HCT116 (cell line): ENCODE results near the gene MAML2. TPM values are rescaled to one million over a fixed set of nuclear protein-coding genes. Genes with fewer than 3 reads are reported as not detected.

ENCODE experiments used
- ATAC-seq: fragments of 200-7000 bp; cut with Tn5 transposase; 2 replicates; pipeline ENCODE4 v1.9.1; 2020; ENCODE audit warnings: mild to moderate bottlenecking, moderate library complexity
- BruUV-seq: library from RNA; stranded (reverse); fragments of 400-500 nt; replicated peaks from 2 replicates; lab custom pipeline; 2021; lab: Mats Ljungman, UMichigan
- CTCF ChIA-PET: fragments of 300-600 bp; sonication (Branson Sonifier 250); formaldehyde crosslinking; loops from one replicate; lab custom pipeline; 2021; ENCODE audit warnings: antibody characterized with exemption; lab: Charles Lee
- POLR2A ChIA-PET: fragments of 300-600, 350-600 bp; sonication (Branson Sonifier 250); formaldehyde crosslinking; loops from one replicate; lab custom pipeline; 2021; ENCODE audit warnings: antibody characterized with exemption; lab: Charles Lee
- RAD21 ChIA-PET, 2 experiments: fragments of 300-600 bp; sonication (Branson Sonifier 250); formaldehyde crosslinking; loops; one replicate each; lab custom pipeline; 2023; ENCODE audit warnings: low total read pairs in 2 of 2; ENCODE audit not compliant: uncharacterized antibody in 2 of 2, unreplicated experiment in 2 of 2, low non-redundant PET in 1 of 2; lab: Charles Lee
- DNase-seq: peaks from one replicate; pipeline ENCODE4 v3.0.0-alpha.2; 2010; ENCODE audit warnings: low read depth, low spot score
- H2AFZ ChIP-seq: fragments of 200-600 bp; shearing (Covaris generic), sonication (generic); 2 replicates; pipeline ENCODE4 v1.6.1; 2017; ENCODE audit warnings: low read depth, mixed run types, mixed read lengths, antibody characterized with exemption, low read length; ENCODE audit not compliant: poor library complexity, severe bottlenecking
- H3K27ac ChIP-seq: 2 replicates; pipeline ENCODE4 v1.5.1; 2012; ENCODE audit warnings: low read depth, low read length
- H3K27me3 ChIP-seq: fragments of 200-600 bp; sonication (generic); 2 replicates; pipeline ENCODE4 v1.6.1; 2016; ENCODE audit warnings: mixed run types, low read length, mixed read lengths; ENCODE audit not compliant: insufficient read depth
- H3K36me3 ChIP-seq, 2 experiments: fragments of 200-500 bp in 1 of 2; fragments of 200-600 bp in 1 of 2; sonication (Bioruptor generic) in 1 of 2; sonication (generic) in 1 of 2; 2 replicates each; pipeline versions ENCODE4 v1.5.1 to v1.6.1; 2014 to 2016; ENCODE audit warnings: low read length in 2 of 2, inconsistent platforms in 1 of 2, mixed read lengths in 1 of 2, mixed run types in 1 of 2; ENCODE audit not compliant: insufficient read depth in 2 of 2, control insufficient read depth in 1 of 2
- H3K4me1 ChIP-seq, 2 experiments: fragments of 200-600 bp in 1 of 2; sonication (generic) in 1 of 2; 2 replicates each; pipeline versions ENCODE4 v1.5.1 to v1.6.1; 2012 to 2017; ENCODE audit warnings: low read length in 2 of 2, inconsistent platforms in 1 of 2, mild to moderate bottlenecking in 1 of 2, mixed read lengths in 1 of 2, mixed run types in 1 of 2, moderate library complexity in 1 of 2; ENCODE audit not compliant: insufficient read depth in 2 of 2, control insufficient read depth in 1 of 2
- H3K4me2 ChIP-seq: fragments of 200-600 bp; sonication (generic); 2 replicates; pipeline ENCODE4 v1.6.1; 2017; ENCODE audit warnings: mixed run types, low read length, mixed read lengths
- H3K4me3 ChIP-seq, 2 experiments: fragments of 200-600 bp in 1 of 2; sonication (generic) in 1 of 2; replicated peaks in 1 of 2; 2 replicates each; pipeline ENCODE4 v1.5.1; 2011 to 2016; ENCODE audit warnings: low read length in 2 of 2, control low read depth in 1 of 2, low read depth in 1 of 2, mild to moderate bottlenecking in 1 of 2, mixed read lengths in 1 of 2, mixed run types in 1 of 2
- H3K79me2 ChIP-seq: fragments of 200-600 bp; sonication (generic); 2 replicates; pipeline ENCODE4 v1.6.1; 2017; ENCODE audit warnings: mild to moderate bottlenecking, mixed run types, low read length, moderate library complexity, mixed read lengths; ENCODE audit not compliant: insufficient read depth
- H3K9ac ChIP-seq: fragments of 200-600 bp; sonication (generic); 2 replicates; pipeline ENCODE4 v1.6.1; 2016; ENCODE audit warnings: low read length, mixed read lengths
- H3K9me2 ChIP-seq: fragments of 200-600 bp; sonication (generic), shearing (Covaris generic); 2 replicates; pipeline ENCODE4 v1.6.1; 2017; ENCODE audit warnings: mixed run types, mild to moderate bottlenecking, moderate library complexity; ENCODE audit not compliant: insufficient read depth
- H3K9me3 ChIP-seq, 2 experiments: fragments of 200-500 bp in 1 of 2; fragments of 200-600 bp in 1 of 2; sonication (Bioruptor generic) in 1 of 2; sonication (generic) in 1 of 2; 2 replicates each; pipeline ENCODE4 v1.6.1; 2014 to 2017; ENCODE audit warnings: low read length in 2 of 2, mixed read lengths in 2 of 2, inconsistent platforms in 1 of 2, low read depth in 1 of 2, mild to moderate bottlenecking in 1 of 2, mixed run types in 1 of 2, moderate library complexity in 1 of 2; ENCODE audit not compliant: control insufficient read depth in 1 of 2, insufficient read depth in 1 of 2
- H4K20me1 ChIP-seq: fragments of 200-600 bp; sonication (generic), shearing (Covaris generic); 2 replicates; pipeline ENCODE4 v1.6.1; 2017; ENCODE audit warnings: mixed run types, mild to moderate bottlenecking, moderate library complexity; ENCODE audit not compliant: insufficient read depth
- CBX3 ChIP-seq: IDR thresholded peaks from 2 replicates; pipeline ENCODE4 v1.6.1; 2012; ENCODE audit warnings: low read depth
- CEBPB ChIP-seq: IDR thresholded peaks from 2 replicates; pipeline ENCODE4 v1.6.1; 2012; ENCODE audit warnings: low read depth
- EGR1 ChIP-seq: IDR thresholded peaks from 2 replicates; pipeline ENCODE4 v1.6.1; 2012; ENCODE audit warnings: low read depth
- EZH2 ChIP-seq: fragments of 200-600 bp; sonication (generic); IDR thresholded peaks from 2 replicates; pipeline ENCODE4 v1.6.1; 2017; ENCODE audit warnings: antibody characterized with exemption, mixed run types
- EZH2phosphoT487 ChIP-seq: fragments of 200-600 bp; IDR thresholded peaks from 2 replicates; pipeline ENCODE4 v1.6.1; 2018; ENCODE audit warnings: antibody characterized with exemption, borderline replicate concordance
- JUND ChIP-seq: IDR thresholded peaks from 2 replicates; pipeline ENCODE4 v1.6.1; 2012
- POLR2AphosphoS5 ChIP-seq: IDR thresholded peaks from 2 replicates; pipeline ENCODE4 v1.6.1; 2011; ENCODE audit warnings: mild to moderate bottlenecking, low read depth, low read length, moderate library complexity
- RAD21 ChIP-seq: IDR thresholded peaks from 2 replicates; pipeline ENCODE4 v1.6.1; 2012; ENCODE audit warnings: low read depth, mild to moderate bottlenecking
- SIN3A ChIP-seq: IDR thresholded peaks from 2 replicates; pipeline ENCODE4 v1.6.1; 2012; ENCODE audit warnings: low read depth
- SRF ChIP-seq: IDR thresholded peaks from 2 replicates; pipeline ENCODE4 v1.6.1; 2012; ENCODE audit warnings: low read depth
- ZNF274 ChIP-seq: fragments of 200-500 bp; sonication (Bioruptor generic); IDR thresholded peaks from 2 replicates; pipeline ENCODE4 v1.6.1; 2014; ENCODE audit warnings: mild to moderate bottlenecking, low read depth, low read length, inconsistent platforms
- intact Hi-C: fragments of 100-400 bp; cut with micrococcal nuclease; formaldehyde crosslinking; loops from 2 replicates; pipeline ENCODE4 v1.10.0; 2022
- total RNA-seq: library from RNA; stranded (reverse); gene quantifications from one replicate; pipeline ENCODE4 v1.2.1, GENCODE V29; 2021; ENCODE audit not compliant: unreplicated experiment
- TF ChIP-seq, protein P1 (sequence below), 3 experiments: fragments of 200-600 bp in 1 of 3; sonication (generic) in 1 of 3; IDR thresholded peaks in 2 of 3; conservative IDR thresholded peaks in 1 of 3; 2 replicates each; pipeline ENCODE4 v1.5.1; 2012 to 2017; ENCODE audit warnings: low read depth in 2 of 3, low read length in 2 of 3, antibody characterized with exemption in 1 of 3, borderline replicate concordance in 1 of 3, control low read depth in 1 of 3, mild to moderate bottlenecking in 1 of 3, mixed read lengths in 1 of 3, mixed run types in 1 of 3, moderate library complexity in 1 of 3; ENCODE audit not compliant: insufficient read depth in 1 of 3

MAML2 gene
- total RNA-seq, 1 experiment from 2014 or later, result 2.6 TPM

DNA sequence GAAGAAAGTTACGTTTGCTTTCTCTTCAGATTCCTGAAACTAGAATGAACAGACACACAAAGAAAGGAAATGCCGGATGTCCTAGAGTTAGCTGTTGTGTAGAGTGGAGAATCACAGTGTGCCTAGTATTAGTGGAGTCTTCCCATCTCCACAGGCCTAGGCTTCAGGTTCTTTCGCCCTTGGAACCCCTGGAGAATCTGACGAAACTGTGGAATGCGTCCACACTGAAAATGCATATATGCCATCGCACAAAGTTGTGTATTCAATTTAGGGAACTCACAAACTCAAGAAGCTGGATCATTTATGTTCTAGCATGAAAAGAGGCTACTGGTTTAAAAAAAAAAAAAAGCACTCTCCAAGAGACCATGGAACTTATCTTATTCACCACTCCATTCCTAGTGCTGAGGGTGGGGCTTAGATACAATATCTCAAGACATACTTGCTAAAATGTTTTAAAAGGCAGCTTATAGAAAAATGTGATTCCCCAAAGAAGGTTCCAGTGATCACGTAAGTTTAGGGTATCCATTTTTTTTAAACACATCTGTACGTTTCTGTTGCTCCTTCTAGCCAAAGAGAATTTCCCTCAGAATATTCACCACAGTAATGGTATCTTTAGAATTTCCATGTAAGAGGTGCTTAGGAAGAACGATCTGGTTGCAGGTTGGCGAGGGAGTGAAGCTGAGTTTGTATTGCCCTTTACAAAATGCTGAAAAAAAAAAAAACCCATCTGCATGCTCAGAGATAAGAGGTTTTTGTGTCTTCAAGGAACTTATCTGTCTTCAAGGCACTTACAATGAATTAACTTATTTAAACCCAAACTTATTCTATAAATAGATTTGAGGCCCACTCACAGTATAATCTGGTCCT lies 20.0 kb downstream of the MAML2 start (continued):
- no peak for TF ChIP-seq ZNF274

DNA sequence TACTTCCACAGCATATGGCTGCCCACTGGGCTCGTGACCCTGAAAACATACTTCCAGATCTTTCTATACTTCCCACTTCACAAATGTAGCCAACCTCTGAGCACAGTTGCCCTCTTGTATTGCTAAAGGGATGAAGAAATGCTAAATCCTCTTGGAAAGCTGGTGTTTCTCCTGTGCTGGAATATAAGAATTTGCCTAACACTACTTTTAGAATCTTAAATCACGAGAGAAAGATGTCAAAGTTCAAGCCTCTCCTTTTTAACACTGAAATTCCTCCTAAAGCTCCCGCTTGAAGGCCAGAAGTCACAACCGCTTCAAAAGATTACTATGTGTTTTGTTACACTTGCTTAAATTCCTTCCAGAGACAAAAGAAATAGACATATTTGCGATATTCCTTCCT lies 21.9 kb downstream of the MAML2 start:
- no peak for TF ChIP-seq EZH2
- no peak for TF ChIP-seq EZH2phosphoT487
- TF ChIP-seq CBX3, result no peak
- peaks cover 20 to 33% of the 10 kb centered on the region in 2 experiments for H3K4me1 ChIP-seq
- H3K4me3 ChIP-seq, result no peak overlapping the region
- H3K27ac ChIP-seq, result no peak overlapping the region
- BruUV-seq, result no TSS peak
- H3K36me3 ChIP-seq, result no peaks in the 10 kb centered on the region
- H3K9ac ChIP-seq, result no peak overlapping the region
- CTCF ChIA-PET, result no interaction called here
- ATAC-seq, result no peak
- H4K20me1 ChIP-seq, result no peaks in the 10 kb centered on the region
- H3K27me3 ChIP-seq, result no peaks in the 10 kb centered on the region
- intact Hi-C loops, result no loop called here
- no peak overlapping the region for H3K4me2 ChIP-seq
- H3K9me2 ChIP-seq, result no peaks in the 10 kb centered on the region
- POLR2A ChIA-PET, result no interaction called here
- H3K9me3 ChIP-seq, result no peaks in the 10 kb centered on the region
- H2AFZ ChIP-seq, result no peak overlapping the region
- no peaks in the 10 kb centered on the region for H3K79me2 ChIP-seq
- RAD21 ChIA-PET, result no interaction called here
- no peak for DNase-seq

DNA sequence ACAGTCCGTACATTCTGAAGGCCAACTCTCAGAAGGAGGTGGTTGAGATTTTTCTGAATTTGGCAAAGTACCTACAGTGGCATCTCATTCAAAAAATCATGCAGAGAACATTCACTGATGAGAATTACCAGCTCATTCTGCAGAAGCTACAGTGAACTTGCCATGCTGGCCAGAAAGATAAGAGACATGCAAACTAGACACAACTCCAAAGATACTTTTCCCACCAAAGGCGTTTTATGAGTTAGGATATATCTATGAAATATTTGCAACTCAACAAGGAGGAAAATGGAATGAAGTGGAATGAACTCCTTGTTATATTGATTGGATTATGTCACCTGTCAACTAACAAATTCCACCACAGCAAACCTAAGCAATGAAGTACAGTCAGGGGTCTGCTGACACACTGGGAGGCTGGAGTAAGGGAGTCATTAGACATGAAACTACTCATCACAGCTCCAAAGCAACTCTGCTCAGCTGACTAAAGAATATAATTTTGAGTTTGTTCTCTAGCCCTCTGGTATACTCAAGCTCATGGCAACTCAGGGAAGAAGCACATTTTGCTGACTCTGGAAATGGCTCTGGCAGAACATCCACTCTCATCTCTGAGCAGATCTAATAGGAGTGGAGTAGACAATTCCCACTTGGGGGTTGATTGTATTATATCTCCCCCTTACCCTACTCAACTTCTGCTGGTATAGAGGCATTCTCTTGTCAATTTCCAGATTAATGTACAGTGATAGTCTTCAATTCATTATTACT lies 22.9 kb downstream of the MAML2 start:
- no peaks in the 10 kb centered on the region for H3K27me3 ChIP-seq
- RAD21 ChIA-PET, result no interaction called here
- no peak overlapping the region for H3K27ac ChIP-seq
- no peak overlapping the region for H3K4me2 ChIP-seq
- no peaks in the 10 kb centered on the region for H3K9me3 ChIP-seq
- ATAC-seq (no peak), DNase-seq (no peak)
- BruUV-seq, result no TSS peak
- no peaks in the 10 kb centered on the region for H3K9me2 ChIP-seq
- CTCF ChIA-PET, result no interaction called here
- H3K4me3 ChIP-seq, result no peak overlapping the region
- peaks cover 10 to 24% of the 10 kb centered on the region in 2 experiments for H3K4me1 ChIP-seq
- H3K79me2 ChIP-seq, result no peaks in the 10 kb centered on the region
- intact Hi-C loops, result no loop called here
- H2AFZ ChIP-seq, result no peak overlapping the region
- TF ChIP-seq SRF, result no peak
- no peak for TF ChIP-seq POLR2AphosphoS5
- TF ChIP-seq CEBPB, result no peak
- TF ChIP-seq EGR1, result no peak
- no peak for TF ChIP-seq JUND
- TF ChIP-seq EZH2, result no peak
- no peak for TF ChIP-seq SIN3A
- no peak for TF ChIP-seq RAD21
- no peak for TF ChIP-seq EZH2phosphoT487
- TF ChIP-seq, protein P1, sequence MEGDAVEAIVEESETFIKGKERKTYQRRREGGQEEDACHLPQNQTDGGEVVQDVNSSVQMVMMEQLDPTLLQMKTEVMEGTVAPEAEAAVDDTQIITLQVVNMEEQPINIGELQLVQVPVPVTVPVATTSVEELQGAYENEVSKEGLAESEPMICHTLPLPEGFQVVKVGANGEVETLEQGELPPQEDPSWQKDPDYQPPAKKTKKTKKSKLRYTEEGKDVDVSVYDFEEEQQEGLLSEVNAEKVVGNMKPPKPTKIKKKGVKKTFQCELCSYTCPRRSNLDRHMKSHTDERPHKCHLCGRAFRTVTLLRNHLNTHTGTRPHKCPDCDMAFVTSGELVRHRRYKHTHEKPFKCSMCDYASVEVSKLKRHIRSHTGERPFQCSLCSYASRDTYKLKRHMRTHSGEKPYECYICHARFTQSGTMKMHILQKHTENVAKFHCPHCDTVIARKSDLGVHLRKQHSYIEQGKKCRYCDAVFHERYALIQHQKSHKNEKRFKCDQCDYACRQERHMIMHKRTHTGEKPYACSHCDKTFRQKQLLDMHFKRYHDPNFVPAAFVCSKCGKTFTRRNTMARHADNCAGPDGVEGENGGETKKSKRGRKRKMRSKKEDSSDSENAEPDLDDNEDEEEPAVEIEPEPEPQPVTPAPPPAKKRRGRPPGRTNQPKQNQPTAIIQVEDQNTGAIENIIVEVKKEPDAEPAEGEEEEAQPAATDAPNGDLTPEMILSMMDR (IDR thresholded peaks at IDR 0.05 in 2 of 3, conservative IDR thresholded peaks at IDR 0.05 in 1 of 3; ENCODE audit: borderline replicate concordance in 1 of 3, insufficient read depth in 1 of 3, low read depth in 2 of 3, low read length in 2 of 3), result no peak
- no peak overlapping the region for H3K9ac ChIP-seq
- POLR2A ChIA-PET, result no interaction called here
- no peaks in the 10 kb centered on the region for H3K36me3 ChIP-seq
- no peaks in the 10 kb centered on the region for H4K20me1 ChIP-seq
